Fibroblast of lung (primary cell): ENCODE data around the gene TICAM2.

ENCODE experiments used
- EZH2 ChIP-seq: IDR thresholded peaks from 2 replicates; pipeline ENCODE4 v1.5.1; 2012; ENCODE audit warnings: low read length, control low read depth, mild to moderate bottlenecking; ENCODE audit errors: missing control alignments
- TF ChIP-seq, protein P1 (sequence below), 2 donors: IDR thresholded peaks in 1 of 2; conservative IDR thresholded peaks in 1 of 2; 1 replicate in 1 of 2; 2 replicates in 1 of 2; pipeline ENCODE4 v1.5.1; 2011 to 2012; ENCODE audit warnings: low read length in 2 of 2, control low read depth in 1 of 2, inconsistent platforms in 1 of 2, low read depth in 1 of 2, mild to moderate bottlenecking in 1 of 2

DNA sequence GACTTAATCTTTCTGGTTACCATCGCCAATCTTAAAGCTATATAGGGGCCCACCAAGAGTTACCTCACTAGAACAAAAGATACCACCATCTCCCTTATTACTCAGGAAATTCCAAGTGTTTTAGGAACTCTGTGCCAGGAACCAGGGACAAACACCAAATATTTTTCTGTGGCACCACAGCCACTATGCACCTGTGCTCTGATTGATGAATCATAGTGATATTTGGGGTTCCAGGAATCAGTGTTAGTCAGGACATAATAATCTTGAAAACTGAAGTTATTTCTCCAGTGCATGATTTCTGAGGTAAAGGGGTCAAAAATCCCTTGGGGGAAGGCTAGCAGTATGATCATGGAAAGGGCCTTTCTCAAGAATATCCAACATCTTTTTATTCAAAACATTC lies 33.7 kb upstream of the TICAM2 start:
- no peak for TF ChIP-seq EZH2
- TF ChIP-seq, protein P1, sequence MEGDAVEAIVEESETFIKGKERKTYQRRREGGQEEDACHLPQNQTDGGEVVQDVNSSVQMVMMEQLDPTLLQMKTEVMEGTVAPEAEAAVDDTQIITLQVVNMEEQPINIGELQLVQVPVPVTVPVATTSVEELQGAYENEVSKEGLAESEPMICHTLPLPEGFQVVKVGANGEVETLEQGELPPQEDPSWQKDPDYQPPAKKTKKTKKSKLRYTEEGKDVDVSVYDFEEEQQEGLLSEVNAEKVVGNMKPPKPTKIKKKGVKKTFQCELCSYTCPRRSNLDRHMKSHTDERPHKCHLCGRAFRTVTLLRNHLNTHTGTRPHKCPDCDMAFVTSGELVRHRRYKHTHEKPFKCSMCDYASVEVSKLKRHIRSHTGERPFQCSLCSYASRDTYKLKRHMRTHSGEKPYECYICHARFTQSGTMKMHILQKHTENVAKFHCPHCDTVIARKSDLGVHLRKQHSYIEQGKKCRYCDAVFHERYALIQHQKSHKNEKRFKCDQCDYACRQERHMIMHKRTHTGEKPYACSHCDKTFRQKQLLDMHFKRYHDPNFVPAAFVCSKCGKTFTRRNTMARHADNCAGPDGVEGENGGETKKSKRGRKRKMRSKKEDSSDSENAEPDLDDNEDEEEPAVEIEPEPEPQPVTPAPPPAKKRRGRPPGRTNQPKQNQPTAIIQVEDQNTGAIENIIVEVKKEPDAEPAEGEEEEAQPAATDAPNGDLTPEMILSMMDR (conservative IDR thresholded peaks at IDR 0.05 in 1 of 2, IDR thresholded peaks at IDR 0.05 in 1 of 2; ENCODE audit: low read depth in 1 of 2, low read length in 2 of 2): no peak
